ENCODE results near the gene USP6.
"Not testable (repeated sequence)": the region's sequence is repeated elsewhere in the genome, so short reads cannot be mapped to it uniquely, and the experiment has no call there.

The USP6 gene

DNA sequence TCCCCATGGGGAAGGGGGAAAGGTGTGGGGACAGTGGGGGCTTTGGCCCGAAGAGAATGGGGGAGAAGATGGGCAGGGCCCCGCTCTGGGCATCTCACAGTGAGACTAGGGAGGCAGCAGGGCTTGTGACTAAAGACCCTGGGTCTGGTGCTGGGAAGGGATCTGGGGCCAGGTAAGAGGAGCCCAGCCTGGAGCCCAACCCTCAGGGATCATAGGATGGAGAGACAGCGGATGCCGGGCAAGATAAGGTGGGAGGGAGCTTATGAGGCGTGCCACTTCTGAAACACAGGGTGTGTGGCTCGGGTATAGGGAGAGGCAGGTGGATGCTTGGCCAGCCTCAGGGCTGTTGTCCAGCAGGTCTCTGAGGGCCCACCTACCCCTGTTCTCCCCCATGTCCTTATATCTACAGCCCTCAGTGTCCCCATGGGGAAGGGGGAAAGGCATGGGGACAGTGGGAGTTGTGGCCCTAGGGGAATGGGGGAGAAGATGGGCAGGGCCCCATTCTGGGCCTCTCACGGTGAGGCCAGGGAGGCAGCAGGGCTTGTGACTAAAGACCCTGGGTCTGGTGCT is 15.4 kb downstream of the USP6 start:
- H3K18ac ChIP-seq (ENCODE audit: low read length) = no peak overlapping the region
- no peak overlapping the region for H3K4me2 ChIP-seq (ENCODE audit: low read length)
- H3K23ac ChIP-seq (ENCODE audit: low read length) = no peak overlapping the region
- H4K5ac ChIP-seq (ENCODE audit: low read length) = no peak overlapping the region
- no peak overlapping the region for H2BK5ac ChIP-seq (ENCODE audit: low read length)
- H3K4me1 ChIP-seq (ENCODE audit: control insufficient read depth, low read depth, low read length) = no peaks in the 10 kb centered on the region
- no peak overlapping the region for H3K4me3 ChIP-seq (ENCODE audit: low read length)
- H2AK5ac ChIP-seq (ENCODE audit: low read length) = no peak overlapping the region
- no peak overlapping the region for H4K8ac ChIP-seq (ENCODE audit: low read depth, low read length)
- no peaks in the 10 kb centered on the region for H3K79me2 ChIP-seq (ENCODE audit: control insufficient read depth, insufficient read depth, low read length)
- no peak overlapping the region for H3K56ac ChIP-seq (ENCODE audit: low read length)
- no peak overlapping the region for H2BK15ac ChIP-seq (replicated peaks; ENCODE audit: low read depth)
- H3K27me3 ChIP-seq (ENCODE audit: insufficient read depth, low read length, poor library complexity) = no peaks in the 10 kb centered on the region
- no CpG with 5 or more reads among the region's 7 CpGs for WGBS (ENCODE audit: extremely low coverage, insufficient coverage, low lambda C conversion rate)
- H3K27ac ChIP-seq (ENCODE audit: low read depth, low read length) = no peak overlapping the region
- H2BK120ac ChIP-seq (ENCODE audit: low read depth, low read length) = no peak overlapping the region
- no peak for DNase-seq
- H3K9ac ChIP-seq (ENCODE audit: low read length) = no peak overlapping the region
- H3K36me3 ChIP-seq (ENCODE audit: control insufficient read depth, insufficient read depth, low read length) = no peaks in the 10 kb centered on the region
- no peak overlapping the region for H3K4ac ChIP-seq (ENCODE audit: low read depth, low read length)
- no peaks in the 10 kb centered on the region for H3K79me1 ChIP-seq (ENCODE audit: low read length)

- not testable (repeated sequence) for H2AK5ac ChIP-seq (ENCODE audit: low read length); H3K79me1 ChIP-seq (ENCODE audit: low read length); H2BK15ac ChIP-seq (replicated peaks; ENCODE audit: low read depth); H3K23ac ChIP-seq (ENCODE audit: low read length); H4K5ac ChIP-seq (ENCODE audit: low read length); H3K4me2 ChIP-seq (ENCODE audit: low read length); H3K4me1 ChIP-seq (ENCODE audit: control insufficient read depth, low read depth, low read length); H4K8ac ChIP-seq (ENCODE audit: low read depth, low read length); H3K27me3 ChIP-seq (ENCODE audit: insufficient read depth, low read length, poor library complexity); H3K36me3 ChIP-seq (ENCODE audit: control insufficient read depth, insufficient read depth, low read length); H3K9ac ChIP-seq (ENCODE audit: low read length); H2BK120ac ChIP-seq (ENCODE audit: low read depth, low read length); DNase-seq; H3K4me3 ChIP-seq (ENCODE audit: low read length); H3K56ac ChIP-seq (ENCODE audit: low read length); H2BK5ac ChIP-seq (ENCODE audit: low read length); H3K4ac ChIP-seq (ENCODE audit: low read depth, low read length); H3K27ac ChIP-seq (ENCODE audit: low read depth, low read length); H3K79me2 ChIP-seq (ENCODE audit: control insufficient read depth, insufficient read depth, low read length); H3K18ac ChIP-seq (ENCODE audit: low read length)
- no CpG with 5 or more reads among the region's 16 CpGs for WGBS (ENCODE audit: extremely low coverage, insufficient coverage, low lambda C conversion rate)
These were observed 16.1 kb downstream of the USP6 start for GRCh38 chr17:5131799-5132502.

DNA sequence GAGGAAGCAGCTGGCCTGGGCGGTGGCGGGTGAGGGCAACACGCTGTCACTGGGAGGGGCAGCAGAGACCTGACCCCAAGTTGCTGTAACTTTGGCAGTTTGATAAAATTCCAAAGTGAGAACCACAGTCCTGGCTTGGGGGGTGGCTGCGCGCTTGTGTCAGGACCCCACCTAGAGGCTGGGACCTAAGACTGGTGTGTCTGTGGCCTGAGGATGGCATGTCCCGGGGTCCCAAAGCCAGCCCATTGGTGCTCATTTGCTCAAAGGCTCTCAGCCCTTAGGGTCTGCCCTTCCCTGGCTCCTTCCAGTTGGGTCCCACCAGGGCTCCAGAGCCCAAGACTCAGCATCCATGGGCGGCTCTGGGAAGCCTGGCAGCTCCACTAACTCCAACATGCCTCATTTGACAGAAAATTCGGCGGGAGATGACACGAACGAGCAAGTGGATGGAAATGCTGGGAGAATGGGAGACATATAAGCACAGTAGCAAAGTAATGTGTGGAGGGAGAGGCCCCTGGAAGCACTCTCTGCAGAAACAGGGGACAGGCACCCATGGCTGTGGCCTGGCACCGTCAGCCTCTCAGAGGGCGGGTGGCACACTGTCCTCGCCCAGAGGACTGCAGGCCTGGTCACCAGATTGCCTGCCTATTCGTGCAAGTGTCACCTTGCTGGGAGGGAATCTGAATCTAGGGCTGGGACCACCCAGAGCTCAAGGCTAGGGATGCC is 16.8 kb downstream of the USP6 start:
- not testable (repeated sequence) for H3K18ac ChIP-seq (ENCODE audit: low read length); H2BK15ac ChIP-seq (replicated peaks; ENCODE audit: low read depth); H3K4ac ChIP-seq (ENCODE audit: low read depth, low read length); H2AK5ac ChIP-seq (ENCODE audit: low read length); H3K27ac ChIP-seq (ENCODE audit: low read depth, low read length); H3K4me3 ChIP-seq (ENCODE audit: low read length); H3K27me3 ChIP-seq (ENCODE audit: insufficient read depth, low read length, poor library complexity); H2BK5ac ChIP-seq (ENCODE audit: low read length); H3K23ac ChIP-seq (ENCODE audit: low read length); DNase-seq; H3K4me1 ChIP-seq (ENCODE audit: control insufficient read depth, low read depth, low read length); H3K56ac ChIP-seq (ENCODE audit: low read length); H3K79me1 ChIP-seq (ENCODE audit: low read length); H3K79me2 ChIP-seq (ENCODE audit: control insufficient read depth, insufficient read depth, low read length); H4K8ac ChIP-seq (ENCODE audit: low read depth, low read length); H2BK120ac ChIP-seq (ENCODE audit: low read depth, low read length); H3K9ac ChIP-seq (ENCODE audit: low read length); H4K5ac ChIP-seq (ENCODE audit: low read length); H3K4me2 ChIP-seq (ENCODE audit: low read length); H3K36me3 ChIP-seq (ENCODE audit: control insufficient read depth, insufficient read depth, low read length)
- WGBS (ENCODE audit: extremely low coverage, insufficient coverage, low lambda C conversion rate) = no CpG with 5 or more reads among the region's 15 CpGs

GRCh38 chr17:5133311-5133710 is 17.5 kb downstream of the USP6 start:
- no peaks in the 10 kb centered on the region for H3K4me1 ChIP-seq (ENCODE audit: control insufficient read depth, low read depth, low read length)
- H4K8ac ChIP-seq (ENCODE audit: low read depth, low read length) = no peak overlapping the region
- no peak overlapping the region for H2AK5ac ChIP-seq (ENCODE audit: low read length)
- H4K5ac ChIP-seq (ENCODE audit: low read length) = no peak overlapping the region
- no peak for DNase-seq
- WGBS (ENCODE audit: extremely low coverage, insufficient coverage, low lambda C conversion rate) = no CpG with 5 or more reads among the region's 8 CpGs
- no peaks in the 10 kb centered on the region for H3K27me3 ChIP-seq (ENCODE audit: insufficient read depth, low read length, poor library complexity)
- no peak overlapping the region for H2BK15ac ChIP-seq (replicated peaks; ENCODE audit: low read depth)
- H3K4me3 ChIP-seq (ENCODE audit: low read length) = no peak overlapping the region
- H3K56ac ChIP-seq (ENCODE audit: low read length) = no peak overlapping the region
- no peak overlapping the region for H2BK120ac ChIP-seq (ENCODE audit: low read depth, low read length)
- H3K36me3 ChIP-seq (ENCODE audit: control insufficient read depth, insufficient read depth, low read length) = no peaks in the 10 kb centered on the region
- H3K9ac ChIP-seq (ENCODE audit: low read length) = no peak overlapping the region
- H3K79me1 ChIP-seq (ENCODE audit: low read length) = no peaks in the 10 kb centered on the region
- H2BK5ac ChIP-seq (ENCODE audit: low read length) = no peak overlapping the region
- H3K23ac ChIP-seq (ENCODE audit: low read length) = no peak overlapping the region
- H3K27ac ChIP-seq (ENCODE audit: low read depth, low read length) = no peak overlapping the region
- H3K18ac ChIP-seq (ENCODE audit: low read length) = no peak overlapping the region
- no peak overlapping the region for H3K4ac ChIP-seq (ENCODE audit: low read depth, low read length)
- no peak overlapping the region for H3K4me2 ChIP-seq (ENCODE audit: low read length)
- no peaks in the 10 kb centered on the region for H3K79me2 ChIP-seq (ENCODE audit: control insufficient read depth, insufficient read depth, low read length)

- H2BK15ac ChIP-seq (replicated peaks; ENCODE audit: low read depth); DNase-seq; H3K79me1 ChIP-seq (ENCODE audit: low read length); H3K36me3 ChIP-seq (ENCODE audit: control insufficient read depth, insufficient read depth, low read length); H2BK120ac ChIP-seq (ENCODE audit: low read depth, low read length); H3K18ac ChIP-seq (ENCODE audit: low read length); H2AK5ac ChIP-seq (ENCODE audit: low read length); H2BK5ac ChIP-seq (ENCODE audit: low read length); H3K4ac ChIP-seq (ENCODE audit: low read depth, low read length); H3K56ac ChIP-seq (ENCODE audit: low read length); H3K27ac ChIP-seq (ENCODE audit: low read depth, low read length); H3K23ac ChIP-seq (ENCODE audit: low read length); H4K5ac ChIP-seq (ENCODE audit: low read length); H3K4me2 ChIP-seq (ENCODE audit: low read length); H3K4me1 ChIP-seq (ENCODE audit: control insufficient read depth, low read depth, low read length); H3K79me2 ChIP-seq (ENCODE audit: control insufficient read depth, insufficient read depth, low read length); H4K8ac ChIP-seq (ENCODE audit: low read depth, low read length); H3K9ac ChIP-seq (ENCODE audit: low read length); H3K27me3 ChIP-seq (ENCODE audit: insufficient read depth, low read length, poor library complexity); H3K4me3 ChIP-seq (ENCODE audit: low read length): not testable (repeated sequence)
- no CpG with 5 or more reads among the region's 8 CpGs for WGBS (ENCODE audit: extremely low coverage, insufficient coverage, low lambda C conversion rate)
These were observed 18.1 kb downstream of the USP6 start for GRCh38 chr17:5133961-5134360.

Measured in mesendoderm (in vitro differentiated cells).